GM21367 (cell line): ENCODE results near the gene ZNF688.
"Not testable (repeated sequence)": the region's sequence is repeated elsewhere in the genome, so short reads cannot be mapped to it uniquely, and the experiment has no call there.

Experiments used
- ATAC-seq: cut with Tn5 transposase; IDR thresholded peaks from one replicate; pipeline ENCODE4 v1.9.1; 2021; ENCODE audit not compliant: unreplicated experiment

ZNF688 gene

GRCh38 chr16:30557957-30558788, 13.3 kb downstream of the ZNF688 start, which contains the start of gene ZNF764:
Gene ZNF764 (minus strand): TSS chr16:30558374. CDS start chr16:30558182, 192 bp downstream.
- peak; percentile 69 for ATAC-seq

DNA sequence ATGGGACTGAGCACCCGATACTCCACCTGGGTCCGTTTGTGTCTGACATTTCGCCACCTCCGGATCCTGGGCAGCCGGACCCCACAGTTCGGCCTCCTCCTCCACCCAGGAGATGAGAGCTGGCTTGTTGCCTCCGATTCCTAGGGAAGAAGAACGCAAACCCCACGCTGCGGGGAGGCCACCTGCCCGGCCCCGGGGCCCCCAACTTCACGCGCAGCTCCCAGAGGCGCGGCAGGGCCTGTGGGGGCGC, 13.9 kb downstream of the ZNF688 start:
- peak; percentile 16 for ATAC-seq

DNA sequence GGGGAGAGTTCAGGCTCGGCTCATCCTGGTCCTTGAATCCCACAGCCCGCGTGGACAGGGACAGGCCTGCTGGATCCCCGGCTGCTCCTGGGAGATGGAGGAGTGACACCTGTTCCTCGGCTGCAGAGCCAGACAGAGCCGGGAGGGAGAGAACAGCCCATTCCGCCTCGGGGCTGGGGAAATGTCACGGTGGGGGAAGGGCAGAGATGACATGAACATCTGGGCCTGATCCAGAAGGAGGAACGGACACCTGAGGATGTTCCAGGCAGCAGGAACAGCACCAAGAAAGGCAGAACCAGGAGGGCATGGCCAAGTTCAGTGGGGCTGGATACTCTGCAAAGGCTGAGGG, 15.4 kb downstream of the ZNF688 start:
- ATAC-seq = no peak

- ATAC-seq = no peak
Observed at GRCh38 chr16:30555315-30556124, 16.0 kb downstream of the ZNF688 start.

- no peak for ATAC-seq
Observed at GRCh38 chr16:30554557-30555314, 16.8 kb downstream of the ZNF688 start.

DNA sequence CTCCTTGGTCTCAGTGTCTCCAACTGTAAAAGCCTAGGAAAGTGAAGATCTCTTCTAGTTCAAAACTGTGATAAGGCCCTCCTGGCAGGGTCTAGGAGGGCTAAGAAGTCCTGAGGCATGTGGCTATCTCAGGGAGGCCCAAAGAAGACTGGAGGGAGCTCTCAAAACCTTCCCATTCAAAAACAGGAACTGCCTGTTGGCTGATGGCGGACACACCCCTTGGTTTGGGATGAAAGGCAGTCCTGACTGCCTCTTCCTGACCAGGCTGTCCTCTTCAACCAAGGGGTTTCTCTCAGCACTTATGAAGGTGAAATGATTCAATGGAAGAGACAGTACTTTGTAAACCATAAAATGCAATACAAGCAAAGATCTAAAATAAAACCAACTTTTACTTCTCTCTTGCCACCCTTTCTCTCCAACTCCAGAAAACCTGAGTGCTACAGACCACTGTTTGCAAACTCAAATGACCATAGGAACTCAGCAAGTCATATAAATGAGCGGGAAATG, 18.1 kb downstream of the ZNF688 start:
- no peak for ATAC-seq

- no peak for ATAC-seq
Observed at GRCh38 chr16:30552956-30553355, 18.6 kb downstream of the ZNF688 start.

- ATAC-seq = no peak
Observed at GRCh38 chr16:30551781-30552180, 19.7 kb downstream of the ZNF688 start.

DNA sequence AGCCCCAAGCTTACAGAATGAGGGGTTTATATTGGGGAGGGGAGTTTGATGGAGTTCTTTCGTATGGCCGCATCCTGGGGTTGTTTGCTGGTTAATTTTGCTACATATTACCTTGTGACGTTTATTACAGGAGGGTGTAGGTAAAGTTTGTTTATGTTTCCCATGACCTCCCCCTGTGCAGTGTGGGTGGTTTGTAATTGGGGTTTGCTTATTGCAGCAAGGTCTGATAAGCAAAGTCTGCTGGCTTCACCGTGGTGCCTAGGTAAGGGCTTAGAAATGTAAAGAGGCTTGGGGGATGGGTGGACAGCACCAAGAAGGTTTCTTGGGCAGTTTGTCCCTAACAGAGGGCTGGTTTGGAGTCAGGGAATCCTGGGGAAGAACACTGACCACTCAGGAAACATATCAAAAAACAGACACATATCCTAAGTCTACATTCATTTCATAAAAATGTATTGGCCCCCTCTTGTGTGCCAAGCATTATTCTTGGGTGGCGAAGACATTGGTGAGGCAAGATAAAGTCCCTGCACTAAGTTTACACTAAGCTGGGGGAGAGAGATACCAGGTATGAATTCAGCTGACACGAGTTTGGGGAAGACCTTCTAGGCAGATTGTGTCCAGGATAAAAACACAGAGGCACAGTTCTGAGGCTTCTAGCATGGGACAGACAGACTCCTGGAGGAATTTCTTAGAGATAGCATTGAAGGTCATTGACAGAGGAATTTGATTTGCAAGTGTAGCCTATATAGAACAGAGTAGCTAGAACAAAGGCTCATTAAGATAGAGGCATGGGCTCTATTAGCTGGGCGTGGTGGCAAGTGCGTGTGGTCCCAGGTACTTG, 22.9 kb downstream of the ZNF688 start:
- no peak for ATAC-seq

GRCh38 chr16:30546115-30546514, 25.4 kb downstream of the ZNF688 start:
- ATAC-seq = no peak

DNA sequence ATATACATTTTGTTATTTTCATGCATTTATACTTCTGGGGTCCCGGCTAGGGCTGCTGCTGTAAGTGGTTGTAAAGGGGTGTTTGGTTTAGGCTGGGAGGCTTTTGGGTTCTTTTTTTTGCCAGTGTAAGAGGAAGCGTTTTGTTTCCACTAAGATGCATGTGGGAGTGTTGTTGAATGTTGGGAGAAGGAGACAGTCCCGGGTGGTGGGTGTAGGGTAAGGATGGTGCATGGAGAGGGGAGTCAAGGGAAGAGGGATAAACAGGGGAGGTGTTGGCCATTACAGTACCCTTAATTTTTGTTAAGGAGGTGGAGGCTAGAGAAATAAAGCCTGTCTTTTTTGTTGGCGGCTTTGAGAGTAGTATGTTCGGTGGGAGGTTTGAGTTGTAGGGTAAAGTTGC, 28.4 kb downstream of the ZNF688 start:
- no peak for ATAC-seq

GRCh38 chr16:30541502-30542329, 29.8 kb downstream of the ZNF688 start:
- ATAC-seq = no peak

DNA sequence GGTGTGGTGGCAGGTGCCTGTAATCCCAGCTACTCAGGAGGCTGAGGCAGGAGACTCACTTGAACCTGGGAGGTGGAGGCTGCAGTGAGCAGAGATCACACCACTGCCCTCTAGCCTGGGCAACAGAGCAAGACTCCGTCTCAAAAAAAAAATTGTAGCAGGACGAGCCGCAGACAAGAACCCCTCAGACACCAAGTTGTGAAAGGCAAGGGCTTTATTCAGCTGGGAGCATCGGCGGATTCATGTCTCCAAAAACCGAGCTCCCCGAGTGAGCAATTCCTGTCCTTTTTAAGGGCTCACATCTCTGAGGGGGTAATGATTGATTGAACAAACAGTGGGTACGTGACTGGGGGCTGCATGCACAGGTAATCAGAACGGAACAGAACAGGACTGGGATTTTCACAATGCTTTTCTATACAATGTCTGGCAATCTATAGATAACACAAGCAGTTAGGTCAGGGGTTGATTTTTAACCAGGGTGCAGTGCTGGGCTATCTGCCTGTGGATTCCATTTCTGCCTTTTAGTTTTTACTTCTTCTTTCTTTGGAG, 30.5 kb downstream of the ZNF688 start:
- not testable (repeated sequence) for ATAC-seq

GRCh38 chr16:30539986-30540526, 31.5 kb downstream of the ZNF688 start:
- not testable (repeated sequence) for ATAC-seq

DNA sequence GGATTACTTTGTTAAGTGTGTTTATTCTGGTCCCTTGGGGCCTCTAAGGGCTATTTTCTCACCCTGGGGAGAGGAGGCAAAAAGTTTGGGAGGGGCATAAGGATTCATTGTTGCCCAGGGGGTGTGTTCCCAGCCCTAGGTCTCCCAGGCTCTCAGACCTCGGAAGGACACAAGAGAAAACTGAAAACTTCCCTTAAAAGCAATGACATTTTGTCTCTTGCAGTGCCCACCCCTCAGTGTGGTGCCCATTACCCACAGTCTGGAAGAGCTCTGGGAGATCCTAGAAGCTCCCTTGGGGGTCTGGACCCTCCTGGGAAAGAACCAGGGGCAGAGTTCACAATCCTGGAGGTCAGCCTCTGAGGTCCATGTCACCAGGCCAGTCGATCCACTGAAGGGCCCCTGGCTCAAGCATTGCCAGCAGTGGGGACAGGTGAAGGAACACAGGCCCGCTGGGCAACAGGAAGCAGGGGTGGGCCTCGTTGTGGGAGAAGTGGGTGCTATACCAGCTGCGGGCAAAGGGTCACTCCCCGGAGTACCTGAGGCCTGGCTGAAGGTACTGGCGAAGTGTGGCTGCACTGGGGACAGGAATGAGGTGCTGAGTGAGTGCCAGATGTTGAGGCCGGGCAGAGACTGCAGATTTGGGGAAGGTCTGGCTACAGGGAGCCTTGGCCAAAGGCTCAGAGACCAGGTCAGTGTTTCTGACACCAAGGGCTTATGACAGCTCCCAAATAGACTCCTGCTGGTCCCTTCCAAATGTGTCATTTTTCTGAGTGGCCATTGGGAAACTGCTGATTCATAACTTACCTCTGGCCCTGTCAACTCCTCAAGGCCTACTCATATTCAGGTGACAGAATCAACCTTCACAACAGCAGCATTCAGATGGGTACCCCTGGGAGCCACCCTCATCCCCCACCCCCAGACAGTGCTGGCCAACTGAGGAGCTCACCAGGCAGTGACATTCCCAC, 32.2 kb downstream of the ZNF688 start:
- ATAC-seq = no peak

DNA sequence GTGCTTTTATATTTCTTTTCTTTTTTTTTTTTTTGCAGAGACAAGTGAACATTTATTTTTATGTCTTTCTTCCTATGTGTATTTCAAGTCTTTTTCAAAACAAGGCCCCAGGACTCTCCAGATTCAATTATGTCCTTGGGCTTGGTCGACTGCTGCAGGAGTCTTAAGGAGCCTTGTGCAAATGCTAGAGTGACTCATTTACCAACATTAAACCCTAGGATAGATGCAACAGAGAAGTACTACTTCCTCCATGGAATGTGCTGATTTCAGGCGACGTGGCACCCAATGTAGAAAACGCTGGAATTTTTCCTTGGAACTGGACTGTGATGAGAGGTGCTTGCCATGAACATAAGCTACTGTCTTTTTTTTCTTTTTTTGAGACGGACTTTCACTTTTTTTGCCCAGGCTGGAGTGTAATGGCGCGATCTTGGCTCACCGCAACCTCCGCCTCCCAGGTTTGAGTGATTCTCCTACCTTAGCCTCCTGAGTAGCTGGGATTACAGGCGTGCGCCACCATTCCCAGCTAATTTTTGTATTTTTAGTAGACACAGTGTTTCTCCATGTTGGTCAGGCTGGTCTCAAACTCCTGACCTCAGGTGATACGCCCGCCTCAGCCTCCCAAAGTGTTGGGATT, 35.0 kb downstream of the ZNF688 start:
- not testable (repeated sequence) for ATAC-seq

DNA sequence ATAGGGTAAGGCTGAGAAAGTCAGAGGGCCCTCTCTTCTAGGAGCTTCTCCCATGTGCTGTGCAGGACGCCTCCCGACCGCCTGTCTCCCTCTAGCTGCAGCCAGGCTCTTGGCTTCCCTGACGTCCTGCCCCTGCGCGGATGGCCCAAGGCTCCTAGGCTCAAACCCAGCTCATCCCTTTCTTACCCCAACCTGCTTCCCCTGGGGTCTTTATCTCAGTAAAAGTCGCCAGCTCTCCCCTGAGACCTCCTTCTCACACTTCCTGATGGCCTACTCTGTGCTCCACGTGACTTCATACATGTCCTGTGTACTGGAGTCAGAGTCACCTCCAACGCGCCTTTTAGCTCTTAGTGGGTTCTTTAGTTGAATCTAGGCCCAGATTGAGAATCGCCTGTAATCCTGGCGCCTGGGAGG, 35.7 kb downstream of the ZNF688 start:
- ATAC-seq = peak; percentile 45
